ENCODE data around the gene MYBPC2.

Gene MYBPC2

GRCh38 chr19:50406156-50406820, 26.4 kb upstream of the MYBPC2 start:
- Histone ChIP-seq H3K9me3 (ENCODE audit: low read depth, low read length) (no peaks in the 10 kb centered on the region), H3K27ac (no peak overlapping the region), H3K9ac (ENCODE audit: insufficient read length) (no peak overlapping the region), H3K4me3 (no peak overlapping the region), H3K36me3 (ENCODE audit: insufficient read depth, low read length) (peaks cover 42% of the 10 kb centered on the region; the same call in 1 of the 2 replicates)
- DNase-seq (ENCODE audit: low read depth, low spot score): no peak
- no peak for TF ChIP-seq FOXP2 (optimal IDR thresholded peaks at IDR 0.05; ENCODE audit: control extremely low read depth, extremely low read length, insufficient read depth)
- TF ChIP-seq EZH2 (IDR thresholded peaks at IDR 0.05): no peak
- no peak; the same call in 1 of the 2 replicates for TF ChIP-seq POLR2AphosphoS5 (IDR thresholded peaks at IDR 0.05; ENCODE audit: borderline replicate concordance, low read depth, low read length)

- TF ChIP-seq EZH2 (IDR thresholded peaks at IDR 0.05): no peak
- TF ChIP-seq FOXP2 (optimal IDR thresholded peaks at IDR 0.05; ENCODE audit: control extremely low read depth, extremely low read length, insufficient read depth): no peak
- TF ChIP-seq POLR2AphosphoS5 (IDR thresholded peaks at IDR 0.05; ENCODE audit: borderline replicate concordance, low read depth, low read length): no peak
- no peak overlapping the region for H3K27ac ChIP-seq
- H3K9me3 ChIP-seq (ENCODE audit: low read depth, low read length): no peaks in the 10 kb centered on the region
- peaks cover 39% of the 10 kb centered on the region; the same call in 1 of the 2 replicates for H3K36me3 ChIP-seq (ENCODE audit: insufficient read depth, low read length)
- H3K4me3 ChIP-seq: no peak overlapping the region
- DNase-seq (ENCODE audit: low read depth, low spot score): no peak
- H3K9ac ChIP-seq (ENCODE audit: insufficient read length): no peak overlapping the region
These were observed 25.9 kb upstream of the MYBPC2 start for GRCh38 chr19:50406829-50407228.

- H3K36me3 ChIP-seq (ENCODE audit: insufficient read depth, low read length): peaks cover 19% of the 10 kb centered on the region; the same call in 1 of the 2 replicates
- no peak overlapping the region for H3K27ac ChIP-seq
- H3K4me3 ChIP-seq: no peak overlapping the region
- H3K9me3 ChIP-seq (ENCODE audit: low read depth, low read length): no peaks in the 10 kb centered on the region
- no peak overlapping the region for H3K9ac ChIP-seq (ENCODE audit: insufficient read length)
- no peak for DNase-seq (ENCODE audit: low read depth, low spot score)
- TF ChIP-seq EZH2 (IDR thresholded peaks at IDR 0.05): no peak
- no peak for TF ChIP-seq POLR2AphosphoS5 (IDR thresholded peaks at IDR 0.05; ENCODE audit: borderline replicate concordance, low read depth, low read length)
- no peak for TF ChIP-seq FOXP2 (optimal IDR thresholded peaks at IDR 0.05; ENCODE audit: control extremely low read depth, extremely low read length, insufficient read depth)
These were observed 23.3 kb upstream of the MYBPC2 start for GRCh38 chr19:50409347-50409746.

GRCh38 chr19:50410109-50410508, 22.6 kb upstream of the MYBPC2 start:
- Histone ChIP-seq H3K27ac (no peak overlapping the region), H3K9me3 (ENCODE audit: low read depth, low read length) (no peaks in the 10 kb centered on the region), H3K9ac (ENCODE audit: insufficient read length) (no peak overlapping the region), H3K4me3 (no peak overlapping the region), H3K36me3 (ENCODE audit: insufficient read depth, low read length) (peaks cover 19% of the 10 kb centered on the region; the same call in 1 of the 2 replicates)
- DNase-seq (ENCODE audit: low read depth, low spot score): no peak
- TF ChIP-seq FOXP2 (optimal IDR thresholded peaks at IDR 0.05; ENCODE audit: control extremely low read depth, extremely low read length, insufficient read depth): no peak

DNA sequence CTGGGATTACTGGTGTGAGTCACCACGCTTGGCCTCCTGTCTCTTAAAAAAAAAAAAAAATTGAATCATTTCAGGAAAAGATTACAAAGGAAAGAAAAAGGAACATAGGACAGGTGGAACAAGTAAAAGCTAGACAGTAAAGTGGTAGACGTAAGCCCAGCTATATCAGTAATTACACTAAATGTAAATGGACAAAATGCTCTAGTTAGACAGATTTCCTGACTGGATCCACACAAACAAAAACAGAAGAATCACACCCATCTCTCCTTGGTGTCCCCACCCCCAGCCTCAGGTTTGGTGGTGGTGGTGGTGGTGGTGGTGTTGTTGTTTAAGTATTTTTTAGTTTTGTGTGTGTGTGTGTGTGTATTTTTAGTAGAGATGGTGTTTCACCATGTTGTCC, 20.3 kb upstream of the MYBPC2 start:
- Histone ChIP-seq H3K9ac (ENCODE audit: insufficient read length) (no peak overlapping the region), H3K36me3 (ENCODE audit: insufficient read depth, low read length) (peaks cover 6% of the 10 kb centered on the region; the same call in 1 of the 2 replicates), H3K27ac (no peak overlapping the region), H3K9me3 (ENCODE audit: low read depth, low read length) (no peaks in the 10 kb centered on the region), H3K4me3 (no peak overlapping the region)
- no peak for TF ChIP-seq EZH2 (IDR thresholded peaks at IDR 0.05)
- no peak for TF ChIP-seq FOXP2 (optimal IDR thresholded peaks at IDR 0.05; ENCODE audit: control extremely low read depth, extremely low read length, insufficient read depth)
- no peak for TF ChIP-seq POLR2AphosphoS5 (IDR thresholded peaks at IDR 0.05; ENCODE audit: borderline replicate concordance, low read depth, low read length)
- DNase-seq (ENCODE audit: low read depth, low spot score): no peak

- peaks cover 6% of the 10 kb centered on the region; the same call in 1 of the 2 replicates for H3K36me3 ChIP-seq (ENCODE audit: insufficient read depth, low read length)
- TF ChIP-seq EZH2 (IDR thresholded peaks at IDR 0.05): no peak
- TF ChIP-seq POLR2AphosphoS5 (IDR thresholded peaks at IDR 0.05; ENCODE audit: borderline replicate concordance, low read depth, low read length): no peak
- no peak for TF ChIP-seq FOXP2 (optimal IDR thresholded peaks at IDR 0.05; ENCODE audit: control extremely low read depth, extremely low read length, insufficient read depth)
- H3K4me3 ChIP-seq: no peak overlapping the region
- no peaks in the 10 kb centered on the region for H3K9me3 ChIP-seq (ENCODE audit: low read depth, low read length)
- H3K27ac ChIP-seq: no peak overlapping the region
- H3K9ac ChIP-seq (ENCODE audit: insufficient read length): no peak overlapping the region
- no peak for DNase-seq (ENCODE audit: low read depth, low spot score)
These were observed 19.6 kb upstream of the MYBPC2 start for GRCh38 chr19:50413096-50413495.

DNA sequence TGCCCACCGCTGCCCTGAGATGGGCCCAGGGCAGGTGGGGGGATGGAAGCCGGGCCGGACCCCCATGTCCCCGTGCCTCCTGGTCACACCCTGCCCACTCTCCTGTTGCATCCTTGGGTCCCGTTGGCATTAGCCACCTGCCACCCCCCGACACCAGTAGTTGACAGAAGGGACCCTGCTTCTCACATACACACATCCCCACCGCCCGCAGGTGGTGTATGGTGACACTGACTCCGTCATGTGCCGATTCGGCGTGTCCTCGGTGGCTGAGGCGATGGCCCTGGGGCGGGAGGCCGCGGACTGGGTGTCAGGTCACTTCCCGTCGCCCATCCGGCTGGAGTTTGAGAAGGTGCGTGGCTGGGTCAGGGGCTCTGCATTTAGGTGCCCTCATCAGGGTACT, 19.2 kb upstream of the MYBPC2 start:
- no peak overlapping the region for H3K9ac ChIP-seq (ENCODE audit: insufficient read length)
- H3K27ac ChIP-seq: no peak overlapping the region
- TF ChIP-seq POLR2AphosphoS5 (IDR thresholded peaks at IDR 0.05; ENCODE audit: borderline replicate concordance, low read depth, low read length): no peak
- no peak for TF ChIP-seq FOXP2 (optimal IDR thresholded peaks at IDR 0.05; ENCODE audit: control extremely low read depth, extremely low read length, insufficient read depth)
- TF ChIP-seq EZH2 (IDR thresholded peaks at IDR 0.05): no peak
- H3K4me3 ChIP-seq: no peak overlapping the region
- H3K36me3 ChIP-seq (ENCODE audit: insufficient read depth, low read length): peaks cover 5% of the 10 kb centered on the region; the same call in 1 of the 2 replicates
- no peak for DNase-seq (ENCODE audit: low read depth, low spot score)
- no peaks in the 10 kb centered on the region for H3K9me3 ChIP-seq (ENCODE audit: low read depth, low read length)

DNA sequence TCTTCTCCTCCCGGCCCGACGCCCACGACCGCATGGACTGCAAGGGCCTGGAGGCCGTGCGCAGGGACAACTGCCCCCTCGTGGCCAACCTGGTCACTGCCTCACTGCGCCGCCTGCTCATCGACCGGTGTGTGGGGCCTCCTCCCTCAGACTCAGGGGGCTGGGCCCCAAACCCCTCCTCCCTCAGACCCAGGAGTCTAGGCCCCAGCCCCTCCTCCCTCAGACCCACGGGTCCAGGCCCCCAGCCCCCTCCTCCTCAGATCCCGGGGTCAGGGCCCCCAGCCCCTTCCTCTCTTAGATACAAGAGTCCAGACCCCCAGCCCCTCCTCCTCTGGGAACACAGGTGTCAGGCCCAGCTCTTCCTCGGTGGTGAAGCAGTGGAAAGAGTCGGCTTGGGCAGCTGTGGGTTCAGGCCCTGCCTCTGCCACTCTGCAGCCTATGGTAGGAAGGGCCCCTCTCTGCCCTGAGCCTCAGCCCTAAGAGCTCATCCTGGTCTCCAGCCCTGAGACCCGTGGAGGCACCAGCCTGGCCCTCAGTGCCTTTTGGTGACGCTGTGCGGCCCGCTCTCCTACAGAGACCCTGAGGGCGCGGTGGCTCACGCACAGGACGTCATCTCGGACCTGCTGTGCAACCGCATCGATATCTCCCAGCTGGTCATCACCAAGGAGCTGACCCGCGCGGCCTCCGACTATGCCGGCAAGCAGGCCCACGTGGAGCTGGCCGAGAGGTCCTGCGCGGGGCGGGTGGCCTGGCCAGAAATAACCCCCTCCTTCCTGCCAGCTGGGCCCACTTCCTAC, 17.6 kb upstream of the MYBPC2 start:
- TF ChIP-seq EZH2 (IDR thresholded peaks at IDR 0.05) (no peak), FOXP2 (optimal IDR thresholded peaks at IDR 0.05; ENCODE audit: control extremely low read depth, extremely low read length, insufficient read depth) (no peak), POLR2AphosphoS5 (IDR thresholded peaks at IDR 0.05; ENCODE audit: borderline replicate concordance, low read depth, low read length) (no peak)
- no peak overlapping the region for H3K4me3 ChIP-seq
- no peaks in the 10 kb centered on the region for H3K9me3 ChIP-seq (ENCODE audit: low read depth, low read length)
- DNase-seq (ENCODE audit: low read depth, low spot score): no peak
- H3K36me3 ChIP-seq (ENCODE audit: insufficient read depth, low read length): no peaks in the 10 kb centered on the region; the same call in 1 of the 2 replicates
- no peak overlapping the region for H3K9ac ChIP-seq (ENCODE audit: insufficient read length)
- no peak overlapping the region for H3K27ac ChIP-seq

Data from SK-N-MC (cell line).